PC-9 (cell line): ENCODE data around the gene CARD6.

Experiments used
- EZH2 ChIP-seq: fragments of 200-600 bp; sonication (generic); IDR thresholded peaks from 2 replicates; pipeline ENCODE4 v1.8.0; 2017; ENCODE audit warnings: antibody characterized with exemption, low read depth
- TF ChIP-seq, protein P1 (sequence below): fragments of 200-600 bp; sonication (generic); conservative IDR thresholded peaks from 2 replicates; pipeline ENCODE4 v1.6.1; 2017; ENCODE audit warnings: mixed run types, antibody characterized with exemption, mild to moderate bottlenecking, moderate library complexity

DNA sequence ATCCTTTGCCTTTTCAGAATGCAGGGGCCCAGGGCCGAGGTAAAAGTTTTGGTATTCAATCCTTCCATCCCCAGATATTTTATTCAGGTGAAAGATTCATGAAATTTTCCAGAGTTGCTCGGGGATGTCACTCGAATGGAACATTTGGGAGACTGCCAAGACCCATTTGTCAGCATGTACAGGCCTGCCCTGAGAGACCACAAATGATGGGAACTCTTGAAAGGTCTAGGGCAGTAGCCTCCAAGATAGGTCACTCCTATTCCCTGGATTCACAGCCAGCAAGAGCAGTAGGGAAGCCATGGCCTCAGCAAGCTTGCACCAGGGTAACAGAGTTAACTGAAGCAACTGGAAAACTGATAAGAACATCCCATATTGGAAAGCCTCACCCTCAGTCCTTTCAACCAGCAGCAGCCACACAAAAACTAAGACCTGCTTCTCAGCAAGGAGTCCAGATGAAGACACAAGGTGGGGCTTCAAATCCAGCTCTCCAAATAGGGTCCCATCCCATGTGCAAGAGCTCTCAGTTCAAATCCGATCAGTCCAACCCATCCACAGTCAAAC, 12.5 kb downstream of the CARD6 start:
- TF ChIP-seq, protein P1, sequence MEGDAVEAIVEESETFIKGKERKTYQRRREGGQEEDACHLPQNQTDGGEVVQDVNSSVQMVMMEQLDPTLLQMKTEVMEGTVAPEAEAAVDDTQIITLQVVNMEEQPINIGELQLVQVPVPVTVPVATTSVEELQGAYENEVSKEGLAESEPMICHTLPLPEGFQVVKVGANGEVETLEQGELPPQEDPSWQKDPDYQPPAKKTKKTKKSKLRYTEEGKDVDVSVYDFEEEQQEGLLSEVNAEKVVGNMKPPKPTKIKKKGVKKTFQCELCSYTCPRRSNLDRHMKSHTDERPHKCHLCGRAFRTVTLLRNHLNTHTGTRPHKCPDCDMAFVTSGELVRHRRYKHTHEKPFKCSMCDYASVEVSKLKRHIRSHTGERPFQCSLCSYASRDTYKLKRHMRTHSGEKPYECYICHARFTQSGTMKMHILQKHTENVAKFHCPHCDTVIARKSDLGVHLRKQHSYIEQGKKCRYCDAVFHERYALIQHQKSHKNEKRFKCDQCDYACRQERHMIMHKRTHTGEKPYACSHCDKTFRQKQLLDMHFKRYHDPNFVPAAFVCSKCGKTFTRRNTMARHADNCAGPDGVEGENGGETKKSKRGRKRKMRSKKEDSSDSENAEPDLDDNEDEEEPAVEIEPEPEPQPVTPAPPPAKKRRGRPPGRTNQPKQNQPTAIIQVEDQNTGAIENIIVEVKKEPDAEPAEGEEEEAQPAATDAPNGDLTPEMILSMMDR: no peak
- TF ChIP-seq EZH2: no peak
